ENCODE measurements around the gene ARMH4.

The ARMH4 gene, protein sequence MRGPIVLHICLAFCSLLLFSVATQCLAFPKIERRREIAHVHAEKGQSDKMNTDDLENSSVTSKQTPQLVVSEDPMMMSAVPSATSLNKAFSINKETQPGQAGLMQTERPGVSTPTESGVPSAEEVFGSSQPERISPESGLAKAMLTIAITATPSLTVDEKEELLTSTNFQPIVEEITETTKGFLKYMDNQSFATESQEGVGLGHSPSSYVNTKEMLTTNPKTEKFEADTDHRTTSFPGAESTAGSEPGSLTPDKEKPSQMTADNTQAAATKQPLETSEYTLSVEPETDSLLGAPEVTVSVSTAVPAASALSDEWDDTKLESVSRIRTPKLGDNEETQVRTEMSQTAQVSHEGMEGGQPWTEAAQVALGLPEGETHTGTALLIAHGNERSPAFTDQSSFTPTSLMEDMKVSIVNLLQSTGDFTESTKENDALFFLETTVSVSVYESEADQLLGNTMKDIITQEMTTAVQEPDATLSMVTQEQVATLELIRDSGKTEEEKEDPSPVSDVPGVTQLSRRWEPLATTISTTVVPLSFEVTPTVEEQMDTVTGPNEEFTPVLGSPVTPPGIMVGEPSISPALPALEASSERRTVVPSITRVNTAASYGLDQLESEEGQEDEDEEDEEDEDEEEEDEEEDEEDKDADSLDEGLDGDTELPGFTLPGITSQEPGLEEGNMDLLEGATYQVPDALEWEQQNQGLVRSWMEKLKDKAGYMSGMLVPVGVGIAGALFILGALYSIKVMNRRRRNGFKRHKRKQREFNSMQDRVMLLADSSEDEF

DNA sequence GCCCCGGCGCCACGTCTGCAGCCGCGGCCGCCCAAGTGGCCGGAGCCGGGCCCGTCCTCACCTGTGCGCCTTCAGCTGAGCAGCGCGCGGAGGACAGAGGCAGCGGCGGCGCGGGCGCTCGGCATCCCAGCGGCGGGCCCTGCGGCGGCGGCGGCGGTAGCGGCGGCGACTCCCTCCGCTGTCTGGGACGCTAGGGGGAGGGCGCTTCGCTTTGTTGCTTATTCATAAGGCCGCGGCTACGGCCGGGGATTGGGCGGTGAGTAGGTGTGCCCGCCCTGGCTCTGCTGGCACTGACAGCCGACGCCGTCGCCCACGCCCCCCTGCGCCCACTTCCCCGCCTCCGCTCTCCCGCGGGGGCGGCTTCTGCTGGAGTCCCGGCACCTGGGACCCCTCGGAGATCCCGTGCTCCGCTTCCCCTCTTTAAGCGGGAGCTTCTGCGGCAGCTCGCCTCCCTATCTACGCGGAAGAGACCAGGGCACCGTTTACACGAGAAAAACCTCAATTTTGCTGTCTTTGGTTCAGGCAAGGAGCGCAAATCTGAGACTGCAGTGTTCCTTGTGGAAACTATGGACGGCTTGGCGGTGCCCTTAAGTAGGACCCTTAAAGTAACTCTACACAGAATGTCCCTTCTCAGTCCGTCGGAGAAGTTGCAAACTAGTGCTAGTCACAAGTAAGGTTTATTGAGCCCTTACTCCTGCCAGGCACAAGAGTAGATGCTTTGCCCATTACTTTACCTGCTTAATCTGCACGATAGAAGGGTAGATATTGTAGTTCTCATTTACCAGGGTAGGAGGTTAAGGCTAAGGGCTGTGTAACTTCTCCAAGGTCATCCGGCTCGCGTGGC, at the start of gene ARMH4:
TSS of gene ARMH4 (minus strand) at position 200 of the 844 bp plus-strand sequence. CDS start 12,855 bp downstream, outside the sequence.
- peak within 1 kb of the TSS; percentile 13 to 58; a peak in 3 of 4 replicates for H3K4me3 ChIP-seq (ENCODE audit: low read depth in 1 of 2, low read length in 2 of 2)
- H2AFZ ChIP-seq (ENCODE audit: low read depth, low read length), result peak within 1 kb of the TSS; percentile 80
- H3K4me1 ChIP-seq (ENCODE audit: insufficient read depth, low read length), result peaks cover 18% of the 10 kb centered on the region
- no peaks in the 10 kb centered on the region for H3K36me3 ChIP-seq (ENCODE audit: insufficient read depth, low read length)
- peaks cover 49% of the 10 kb centered on the region for H3K27me3 ChIP-seq (ENCODE audit: insufficient read depth, low read length, poor library complexity)
- TF ChIP-seq, protein P1, sequence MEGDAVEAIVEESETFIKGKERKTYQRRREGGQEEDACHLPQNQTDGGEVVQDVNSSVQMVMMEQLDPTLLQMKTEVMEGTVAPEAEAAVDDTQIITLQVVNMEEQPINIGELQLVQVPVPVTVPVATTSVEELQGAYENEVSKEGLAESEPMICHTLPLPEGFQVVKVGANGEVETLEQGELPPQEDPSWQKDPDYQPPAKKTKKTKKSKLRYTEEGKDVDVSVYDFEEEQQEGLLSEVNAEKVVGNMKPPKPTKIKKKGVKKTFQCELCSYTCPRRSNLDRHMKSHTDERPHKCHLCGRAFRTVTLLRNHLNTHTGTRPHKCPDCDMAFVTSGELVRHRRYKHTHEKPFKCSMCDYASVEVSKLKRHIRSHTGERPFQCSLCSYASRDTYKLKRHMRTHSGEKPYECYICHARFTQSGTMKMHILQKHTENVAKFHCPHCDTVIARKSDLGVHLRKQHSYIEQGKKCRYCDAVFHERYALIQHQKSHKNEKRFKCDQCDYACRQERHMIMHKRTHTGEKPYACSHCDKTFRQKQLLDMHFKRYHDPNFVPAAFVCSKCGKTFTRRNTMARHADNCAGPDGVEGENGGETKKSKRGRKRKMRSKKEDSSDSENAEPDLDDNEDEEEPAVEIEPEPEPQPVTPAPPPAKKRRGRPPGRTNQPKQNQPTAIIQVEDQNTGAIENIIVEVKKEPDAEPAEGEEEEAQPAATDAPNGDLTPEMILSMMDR (IDR thresholded peaks at IDR 0.05; ENCODE audit: borderline replicate concordance, extremely low read depth, low read length, poor library complexity, severe bottlenecking), result no peak
- TF ChIP-seq EZH2 (IDR thresholded peaks at IDR 0.05; ENCODE audit: borderline replicate concordance, low read depth, low read length, severe bottlenecking), result no peak
- peak within 1 kb of the TSS; percentile 98 for H3K4me2 ChIP-seq (ENCODE audit: insufficient read depth, low read length)
- H3K9me3 ChIP-seq (ENCODE audit: insufficient read depth, low read length, severe bottlenecking), result no peaks in the 10 kb centered on the region
- DNase-seq, result peak; percentile 87
- no peaks in the 10 kb centered on the region for H3K79me2 ChIP-seq (ENCODE audit: insufficient read depth, low read length)
- no peak within 1 kb of the TSS for H3K27ac ChIP-seq (ENCODE audit: low read length)
- H4K20me1 ChIP-seq (ENCODE audit: insufficient read depth, low read length), result no peaks in the 10 kb centered on the region
- H3K9ac ChIP-seq (ENCODE audit: low read depth, low read length), result peak within 1 kb of the TSS; percentile 51
- peak; percentile 99 for ATAC-seq (ENCODE audit: insufficient read depth, low read depth)

DNA sequence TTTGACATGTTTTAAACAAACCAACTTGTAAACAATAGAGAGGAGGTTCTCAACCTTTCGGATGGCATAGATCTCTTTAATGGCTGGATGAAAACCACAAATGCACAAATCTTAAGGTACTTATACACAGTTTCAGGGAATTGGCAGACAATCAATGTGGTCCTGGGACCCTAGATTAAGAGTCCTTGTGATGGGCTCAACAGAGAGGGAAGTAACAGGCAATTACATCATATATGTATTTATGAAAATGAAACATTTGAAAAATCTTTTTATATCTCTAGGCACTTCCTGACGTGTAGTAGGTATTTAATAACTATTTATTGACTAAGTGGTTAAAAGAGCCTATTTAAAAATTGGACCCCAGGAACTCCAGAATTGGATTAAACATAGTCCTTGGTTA, 48.8 kb upstream of the ARMH4 start:
- H3K9ac ChIP-seq (ENCODE audit: low read depth, low read length), result peak overlapping the region; percentile 78
- H3K4me3 ChIP-seq (ENCODE audit: low read depth in 1 of 2, low read length in 2 of 2), result peak overlapping the region; percentile 88 to 93
- peaks cover 25% of the 10 kb centered on the region for H3K4me1 ChIP-seq (ENCODE audit: insufficient read depth, low read length)
- H3K27ac ChIP-seq (ENCODE audit: low read length), result peak overlapping the region; percentile 81
- peaks cover 29% of the 10 kb centered on the region for H3K79me2 ChIP-seq (ENCODE audit: insufficient read depth, low read length)
- H3K9me3 ChIP-seq (ENCODE audit: insufficient read depth, low read length, severe bottlenecking), result no peaks in the 10 kb centered on the region
- H3K36me3 ChIP-seq (ENCODE audit: insufficient read depth, low read length), result 0 out of 2 replicates have a peak, but pooled peaks cover 3% of the 10 kb centered on the region
- no peaks in the 10 kb centered on the region for H4K20me1 ChIP-seq (ENCODE audit: insufficient read depth, low read length)
- ATAC-seq (ENCODE audit: insufficient read depth, low read depth) (no peak), DNase-seq (no peak)
- TF ChIP-seq EZH2 (IDR thresholded peaks at IDR 0.05; ENCODE audit: borderline replicate concordance, low read depth, low read length, severe bottlenecking), result no peak
- TF ChIP-seq, protein P1 (IDR thresholded peaks at IDR 0.05; ENCODE audit: borderline replicate concordance, extremely low read depth, low read length, poor library complexity, severe bottlenecking), result no peak
- peak overlapping the region; percentile 83 for H3K4me2 ChIP-seq (ENCODE audit: insufficient read depth, low read length)
- H3K27me3 ChIP-seq (ENCODE audit: insufficient read depth, low read length, poor library complexity), result no peaks in the 10 kb centered on the region
- H2AFZ ChIP-seq (ENCODE audit: low read depth, low read length), result peak overlapping the region; percentile 92

DNA sequence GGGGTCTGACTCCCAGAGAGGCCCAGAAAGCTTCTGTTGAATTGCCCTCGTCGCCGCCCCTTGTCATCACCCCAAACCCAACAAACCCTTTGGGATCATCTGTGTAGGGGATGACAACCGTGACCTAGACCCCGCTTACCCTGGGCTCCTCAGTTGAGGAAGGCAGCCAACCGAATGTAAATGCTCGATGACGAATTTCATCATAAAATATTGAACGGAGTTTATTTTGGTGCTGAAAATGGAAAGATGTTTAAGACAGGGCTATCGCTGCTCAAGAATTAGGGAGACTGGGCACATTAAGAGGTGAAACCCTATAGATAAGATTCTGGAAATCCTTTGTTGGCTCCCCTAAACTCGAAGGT, 48.4 kb upstream of the ARMH4 start:
- peak overlapping the region; percentile 92 for H2AFZ ChIP-seq (ENCODE audit: low read depth, low read length)
- ATAC-seq (ENCODE audit: insufficient read depth, low read depth), result peak; percentile 25
- H3K4me3 ChIP-seq (ENCODE audit: low read depth in 1 of 2, low read length in 2 of 2), result peak overlapping the region; percentile 88 to 93
- H3K4me2 ChIP-seq (ENCODE audit: insufficient read depth, low read length), result peak overlapping the region; percentile 83
- no peak for DNase-seq
- H3K9me3 ChIP-seq (ENCODE audit: insufficient read depth, low read length, severe bottlenecking), result no peaks in the 10 kb centered on the region
- TF ChIP-seq, protein P1 (IDR thresholded peaks at IDR 0.05; ENCODE audit: borderline replicate concordance, extremely low read depth, low read length, poor library complexity, severe bottlenecking), result no peak
- no peak for TF ChIP-seq EZH2 (IDR thresholded peaks at IDR 0.05; ENCODE audit: borderline replicate concordance, low read depth, low read length, severe bottlenecking)
- 0 out of 2 replicates have a peak, but pooled peaks cover 3% of the 10 kb centered on the region for H3K36me3 ChIP-seq (ENCODE audit: insufficient read depth, low read length)
- peak overlapping the region; percentile 81 for H3K27ac ChIP-seq (ENCODE audit: low read length)
- H3K79me2 ChIP-seq (ENCODE audit: insufficient read depth, low read length), result peaks cover 29% of the 10 kb centered on the region
- H3K4me1 ChIP-seq (ENCODE audit: insufficient read depth, low read length), result peaks cover 25% of the 10 kb centered on the region
- peak overlapping the region; percentile 78 for H3K9ac ChIP-seq (ENCODE audit: low read depth, low read length)
- H3K27me3 ChIP-seq (ENCODE audit: insufficient read depth, low read length, poor library complexity), result no peaks in the 10 kb centered on the region
- H4K20me1 ChIP-seq (ENCODE audit: insufficient read depth, low read length), result no peaks in the 10 kb centered on the region

All from DND-41 (cell line).